GM10847 (cell line): ENCODE measurements around the gene IPPK.

Experiments used
- POLR2A ChIP-seq: IDR thresholded peaks from 2 replicates; pipeline ENCODE4 v1.6.1; 2011; ENCODE audit not compliant: insufficient read length; ENCODE audit errors: extremely low read depth

IPPK gene

DNA sequence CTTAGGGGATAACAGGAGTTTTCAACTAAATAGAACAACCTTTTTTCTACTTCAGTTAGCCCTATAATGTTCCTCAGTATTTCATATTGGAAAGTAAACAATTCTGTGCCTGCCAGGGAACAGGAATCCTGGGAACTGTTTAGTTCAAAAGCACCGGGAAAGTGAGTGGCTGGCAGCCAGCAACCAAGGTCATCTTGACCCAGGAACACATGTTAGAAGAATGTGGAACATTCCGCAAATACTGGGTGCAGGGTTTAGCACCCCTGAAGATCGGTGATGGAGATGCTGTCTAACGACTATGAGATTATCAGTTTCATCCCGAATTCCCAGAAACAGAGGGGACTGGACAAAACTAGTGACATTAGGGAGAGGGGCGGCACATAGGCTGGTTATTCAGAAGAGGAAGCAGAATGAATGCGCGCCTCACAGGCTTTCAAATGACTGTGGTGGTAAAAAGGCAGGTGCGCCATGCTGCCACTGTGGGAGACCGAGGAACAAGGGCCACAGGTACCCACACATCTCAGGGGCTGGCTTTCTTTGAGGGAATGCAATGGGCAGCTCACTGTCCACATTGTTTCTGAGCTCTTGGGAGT is 51.2 kb downstream of the IPPK start:
- no peak for TF ChIP-seq POLR2A

DNA sequence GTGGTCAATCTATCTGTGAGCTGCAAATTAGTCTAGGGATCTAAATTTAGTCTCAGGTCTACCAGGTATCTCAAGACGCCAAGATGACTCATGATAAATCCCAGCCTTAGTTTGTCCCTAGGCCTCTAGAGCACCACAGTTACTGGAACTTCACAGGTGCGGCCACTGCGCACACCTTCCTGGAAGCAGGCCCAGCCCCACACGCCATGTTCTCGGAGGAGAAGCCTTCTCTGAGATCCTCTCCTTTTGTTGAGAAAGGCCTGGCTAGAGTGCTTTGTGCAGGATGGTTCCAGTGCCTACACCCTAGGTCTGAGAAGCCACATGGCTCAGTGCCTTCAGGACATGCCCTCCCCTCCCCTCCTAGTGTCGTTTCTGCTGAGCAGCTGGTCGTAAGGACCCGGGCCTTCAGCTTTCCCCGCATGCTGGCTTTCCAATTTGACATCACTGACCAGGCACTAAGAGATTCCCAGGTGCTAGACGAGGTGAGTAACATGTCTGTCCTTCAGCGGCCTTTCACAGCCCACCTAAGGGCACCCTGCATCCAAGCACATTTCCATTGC is 51.9 kb downstream of the IPPK start:
- no peak for TF ChIP-seq POLR2A

DNA sequence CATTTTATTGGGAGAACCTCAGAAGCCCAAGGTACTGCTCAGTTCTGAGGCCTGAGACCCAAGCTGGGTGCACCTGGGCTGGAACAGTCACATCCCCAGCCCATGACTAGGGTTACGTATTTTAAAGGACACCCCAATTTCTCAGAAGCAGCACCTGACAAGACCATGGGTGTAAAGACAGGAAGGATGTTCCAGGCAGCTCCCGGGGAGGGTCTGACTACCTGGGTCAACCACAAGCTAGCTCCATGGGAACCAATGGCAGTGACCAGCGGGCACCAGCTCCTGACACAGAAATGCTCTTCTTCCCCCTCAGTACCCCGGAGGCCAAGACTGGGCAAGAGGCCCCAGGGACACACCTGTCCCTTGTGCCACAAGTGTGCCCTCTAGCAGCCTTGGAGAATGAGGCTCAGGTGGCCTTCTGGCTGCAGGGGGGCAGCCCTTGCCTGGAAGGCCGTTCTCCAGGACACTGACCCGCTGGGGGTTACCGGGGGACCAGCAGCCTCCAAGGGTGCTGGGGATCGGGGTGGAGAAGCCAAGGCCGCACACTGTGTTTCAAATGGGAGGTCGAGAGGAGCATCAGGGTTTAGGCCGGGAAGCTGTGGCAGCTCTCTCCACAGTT is 52.6 kb downstream of the IPPK start:
- TF ChIP-seq POLR2A = no peak

DNA sequence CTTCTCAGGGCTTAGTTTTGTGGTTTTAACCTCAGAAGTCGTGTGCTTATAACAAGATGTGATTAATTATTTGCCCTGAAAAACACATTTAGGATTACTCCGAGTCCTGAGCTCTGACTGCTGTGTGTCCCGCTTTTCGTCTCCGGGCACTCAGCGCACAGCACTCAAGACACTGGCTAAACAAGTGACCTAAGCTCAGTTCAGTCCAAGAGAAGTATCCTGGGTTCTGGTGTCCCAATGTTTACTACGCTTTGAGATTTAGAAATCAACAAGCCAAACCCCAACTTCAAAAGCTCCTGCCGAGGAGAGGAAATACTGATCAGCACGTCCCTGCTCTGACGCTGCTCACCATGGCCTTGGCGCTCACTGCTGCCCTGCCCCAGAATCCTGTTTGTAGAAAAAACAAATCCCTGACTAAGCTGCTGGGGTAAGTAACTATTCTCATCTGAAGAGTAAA is 53.2 kb downstream of the IPPK start:
- TF ChIP-seq POLR2A = no peak

DNA sequence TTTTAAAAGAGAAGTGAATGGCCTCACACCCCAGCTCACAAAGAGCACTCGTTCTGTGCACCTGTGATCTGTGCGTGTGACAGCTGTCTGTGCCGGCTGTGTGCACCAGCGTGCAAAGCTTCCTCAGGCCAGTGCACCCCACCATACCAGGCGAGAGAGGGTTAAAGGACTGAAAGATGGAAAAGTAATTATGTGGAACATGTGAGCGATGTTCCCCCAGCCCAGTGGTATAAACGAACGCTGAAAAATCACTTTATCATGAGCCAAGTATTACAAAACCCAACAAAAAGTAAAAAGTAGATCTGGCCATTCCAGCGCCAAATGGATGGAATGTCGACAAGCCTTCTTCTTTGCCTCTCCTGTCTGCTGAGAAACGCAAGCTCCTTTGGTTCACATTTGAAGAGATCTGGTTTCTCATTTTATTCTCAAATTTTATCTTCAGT is 53.7 kb downstream of the IPPK start:
- TF ChIP-seq POLR2A = no peak

DNA sequence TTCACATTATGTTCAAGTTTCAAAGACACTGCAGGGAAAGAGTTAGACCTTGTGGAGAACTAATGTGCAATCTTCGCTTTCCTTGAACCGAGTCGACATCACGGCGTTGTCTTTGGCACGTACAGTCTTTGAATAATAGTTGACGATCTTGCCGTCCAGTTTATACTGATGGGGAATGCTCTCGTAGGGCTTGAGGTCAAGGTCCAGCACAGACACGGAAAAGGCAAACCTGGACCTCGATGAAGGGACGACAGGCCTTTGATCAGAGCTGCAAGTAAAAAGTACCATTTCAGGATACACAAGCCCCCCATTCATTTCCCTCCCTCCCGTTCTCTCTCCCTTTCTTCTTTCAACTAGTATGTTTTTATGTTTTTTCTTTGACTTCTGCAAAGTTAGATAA is 54.1 kb downstream of the IPPK start:
- no peak for TF ChIP-seq POLR2A

DNA sequence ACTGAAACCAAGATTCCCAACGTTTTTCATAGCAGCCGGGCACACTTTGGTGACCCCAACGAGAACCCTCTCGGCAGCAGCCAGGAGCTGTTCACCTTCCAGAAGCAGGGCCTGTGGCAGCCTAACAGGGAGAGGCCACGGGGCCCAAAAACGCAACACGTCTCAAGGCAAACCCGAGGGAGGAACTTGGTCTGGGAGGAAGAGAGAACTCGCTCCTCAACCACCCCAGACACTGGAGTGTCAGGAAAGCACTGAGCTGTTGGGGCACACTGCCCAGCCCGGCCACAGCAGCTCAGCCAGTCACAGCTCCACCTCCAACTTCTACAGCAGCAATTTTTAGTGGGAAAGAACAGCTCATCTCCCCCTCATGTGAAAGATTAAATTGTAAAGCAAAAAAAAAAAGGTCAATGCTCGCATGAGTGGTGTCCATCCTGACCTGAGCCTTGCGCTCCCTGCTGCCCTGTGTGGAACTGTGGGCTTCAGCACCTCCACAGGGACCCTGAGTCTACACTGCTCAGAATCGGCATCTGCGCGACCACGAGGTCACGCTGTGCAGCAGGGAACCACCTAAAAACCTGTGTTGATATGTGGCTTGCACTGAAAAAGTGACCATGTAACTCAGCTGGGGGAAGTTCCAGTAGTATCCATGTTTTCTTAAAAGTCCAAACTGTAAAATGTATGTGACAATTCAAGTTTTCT is 55.0 kb downstream of the IPPK start:
- TF ChIP-seq POLR2A = no peak

DNA sequence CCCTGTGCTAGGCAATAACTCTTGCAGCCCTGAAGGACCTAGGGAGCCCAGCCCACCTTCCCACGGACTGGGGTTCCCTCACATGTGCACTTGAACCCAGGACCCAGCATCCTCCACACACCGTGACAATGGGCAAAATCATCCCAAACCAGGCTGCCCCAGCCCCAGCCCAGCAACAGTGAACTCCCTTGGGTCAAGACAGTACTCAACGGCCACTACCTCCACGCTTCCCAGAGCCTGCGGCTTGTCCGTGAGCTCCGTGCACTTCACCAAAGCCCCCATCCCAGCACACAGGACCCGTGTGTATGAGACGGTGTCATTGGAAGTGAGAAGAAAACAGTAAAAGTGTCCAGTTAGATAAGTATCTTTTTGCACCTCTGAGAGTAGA is 55.8 kb downstream of the IPPK start:
- no peak for TF ChIP-seq POLR2A

DNA sequence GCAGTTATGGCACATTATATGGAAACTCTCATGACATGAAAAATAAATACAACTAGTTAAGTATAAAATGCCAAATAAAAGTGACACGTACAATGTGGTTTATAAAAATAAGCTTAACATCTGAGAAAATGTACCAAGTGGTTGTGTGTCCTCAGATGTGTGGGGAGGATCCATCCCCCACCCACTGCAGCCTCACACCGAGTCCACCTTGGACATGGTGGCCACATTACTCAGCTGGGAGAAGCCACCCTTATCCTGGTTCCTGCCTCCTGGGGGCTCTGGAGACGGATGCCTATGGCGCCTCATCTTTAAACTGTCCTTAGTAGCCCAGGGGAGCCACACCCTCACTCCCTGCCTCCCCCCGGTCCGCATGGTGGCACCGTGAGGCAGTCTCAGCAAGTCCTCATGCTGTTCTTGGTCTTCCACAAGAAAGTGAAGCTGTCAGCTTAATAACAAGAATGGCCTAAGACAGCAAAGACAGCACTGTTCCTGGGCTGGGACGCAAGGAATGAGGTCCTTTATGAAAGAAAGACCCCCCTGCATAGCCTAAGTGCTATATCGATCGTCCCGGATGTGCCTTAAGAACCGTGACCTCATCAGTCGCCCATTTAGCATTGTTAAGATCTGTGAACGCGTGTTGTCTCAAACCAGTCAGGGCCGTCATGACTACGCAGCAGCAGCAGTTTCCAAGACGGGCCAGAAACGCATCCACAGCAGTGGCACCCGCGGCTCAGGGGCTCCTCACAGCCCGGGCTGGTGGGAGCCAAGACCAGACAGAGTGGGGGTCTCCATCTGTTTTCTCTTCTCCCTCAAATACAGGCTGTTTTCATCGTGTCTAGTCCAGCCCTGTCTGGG is 56.4 kb downstream of the IPPK start:
- no peak for TF ChIP-seq POLR2A

DNA sequence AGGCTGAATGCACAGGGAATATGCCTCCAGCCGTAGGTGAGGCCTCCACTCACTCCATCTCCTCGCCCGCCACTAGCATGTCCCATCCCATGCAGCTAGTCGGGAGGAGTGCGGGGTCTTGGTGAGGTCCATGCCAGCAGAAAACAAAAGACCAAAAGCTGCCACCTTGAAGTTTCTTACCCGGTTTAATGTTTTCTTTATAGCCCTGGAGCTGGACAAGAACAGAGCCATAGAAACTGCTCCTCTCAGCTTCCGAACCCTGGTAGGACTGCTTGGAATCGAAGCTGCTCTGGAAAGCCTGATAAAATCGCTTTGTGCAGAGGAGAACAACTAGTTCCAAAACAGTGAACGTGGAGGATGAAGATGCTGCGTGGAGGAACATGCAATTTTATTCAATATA is 57.1 kb downstream of the IPPK start:
- TF ChIP-seq POLR2A = no peak

DNA sequence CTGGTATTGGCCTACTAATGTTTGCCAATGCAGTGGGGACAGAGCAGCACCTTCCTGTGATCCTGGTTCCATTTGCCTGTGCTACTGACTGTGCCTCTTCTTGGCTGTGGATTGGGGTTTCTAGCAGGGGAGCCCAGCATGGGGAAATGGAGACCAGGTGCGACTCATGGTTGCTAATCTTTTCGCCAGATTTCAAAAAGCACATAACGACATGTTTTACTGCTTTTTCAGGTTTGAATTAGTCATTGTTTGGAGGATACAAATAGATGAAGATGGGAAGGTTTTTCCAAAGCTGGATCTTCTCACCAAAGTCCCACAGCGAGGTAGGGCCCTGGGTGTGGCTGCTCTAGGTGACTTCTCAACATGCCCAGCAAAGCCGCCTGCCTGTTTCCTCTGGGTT is 57.6 kb downstream of the IPPK start:
- no peak for TF ChIP-seq POLR2A

DNA sequence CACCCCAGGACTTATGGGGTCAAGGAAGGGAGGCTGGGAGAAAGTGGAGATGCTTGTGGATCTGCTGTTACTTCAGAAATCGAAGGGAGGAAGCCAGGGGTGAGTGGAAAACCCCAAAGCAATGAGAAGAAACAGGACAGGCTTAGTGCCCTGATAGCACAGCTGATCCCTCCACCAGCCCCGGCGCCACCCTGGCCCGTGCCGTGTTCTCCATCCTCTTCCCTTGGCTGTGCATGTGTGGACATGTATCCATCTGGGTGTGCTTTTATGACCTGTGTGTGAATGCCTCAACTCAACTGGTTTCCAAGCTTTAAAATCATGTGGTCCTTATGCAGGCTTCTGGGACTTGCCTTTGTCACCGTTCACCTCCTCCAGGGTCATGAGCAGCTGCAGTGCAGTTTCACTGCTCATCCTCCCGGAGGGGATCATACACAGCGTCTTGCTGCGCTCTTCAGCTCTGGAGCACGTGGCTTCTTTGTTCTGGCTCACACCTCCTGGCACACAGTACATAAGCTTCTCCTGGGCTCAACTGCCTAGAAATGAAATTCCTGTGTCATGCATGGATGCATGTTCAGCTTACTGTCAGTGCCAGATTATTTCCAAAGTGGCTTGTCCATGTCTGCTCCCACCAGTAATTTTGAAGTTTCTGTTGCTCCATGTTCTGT is 58.2 kb downstream of the IPPK start:
- TF ChIP-seq POLR2A = no peak

DNA sequence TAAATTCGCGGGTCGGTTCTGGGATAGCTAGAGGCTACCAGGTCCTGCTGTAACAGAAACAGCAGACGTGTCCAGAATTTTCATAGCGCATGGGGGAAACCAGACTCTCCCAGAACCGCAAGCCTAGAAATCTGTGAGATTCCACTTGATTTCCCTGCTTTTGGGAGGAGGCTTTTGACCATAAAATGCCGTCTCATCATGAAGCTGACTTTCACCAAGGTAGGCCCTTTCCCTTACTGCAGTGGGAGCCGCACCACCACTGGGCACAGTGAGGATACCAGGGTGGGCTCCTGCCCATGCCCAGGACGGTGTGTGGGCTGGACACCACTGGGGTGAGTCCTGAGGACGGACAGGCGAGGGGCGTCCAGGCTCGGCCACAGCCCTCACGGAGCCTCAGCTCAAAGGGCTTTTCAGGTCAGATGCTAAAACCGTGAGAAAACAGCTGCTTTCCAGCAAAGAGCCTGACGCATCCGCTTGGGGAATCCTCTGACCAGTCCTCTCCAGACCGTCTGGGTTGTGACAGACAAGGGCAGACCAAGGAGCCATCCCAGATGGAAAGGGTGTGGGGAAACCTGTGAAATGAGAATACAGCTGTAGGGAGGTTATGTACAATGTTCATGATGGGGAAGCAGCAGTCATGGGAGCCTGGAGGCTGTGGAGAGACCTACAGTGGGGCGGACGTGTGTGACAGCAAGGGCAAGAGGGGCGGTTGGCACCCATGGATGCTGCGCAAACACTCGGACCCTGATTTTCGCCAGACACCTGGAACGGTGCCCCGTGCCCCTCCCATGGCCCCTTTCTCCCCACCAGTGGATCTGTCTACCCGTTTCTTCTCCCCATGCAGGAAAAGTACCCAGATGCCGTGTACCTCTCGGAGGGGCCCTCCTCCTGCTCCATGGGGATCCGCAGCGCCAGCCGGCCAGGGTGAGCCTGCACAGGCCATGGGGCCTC is 59.2 kb downstream of the IPPK start:
- TF ChIP-seq POLR2A = no peak

DNA sequence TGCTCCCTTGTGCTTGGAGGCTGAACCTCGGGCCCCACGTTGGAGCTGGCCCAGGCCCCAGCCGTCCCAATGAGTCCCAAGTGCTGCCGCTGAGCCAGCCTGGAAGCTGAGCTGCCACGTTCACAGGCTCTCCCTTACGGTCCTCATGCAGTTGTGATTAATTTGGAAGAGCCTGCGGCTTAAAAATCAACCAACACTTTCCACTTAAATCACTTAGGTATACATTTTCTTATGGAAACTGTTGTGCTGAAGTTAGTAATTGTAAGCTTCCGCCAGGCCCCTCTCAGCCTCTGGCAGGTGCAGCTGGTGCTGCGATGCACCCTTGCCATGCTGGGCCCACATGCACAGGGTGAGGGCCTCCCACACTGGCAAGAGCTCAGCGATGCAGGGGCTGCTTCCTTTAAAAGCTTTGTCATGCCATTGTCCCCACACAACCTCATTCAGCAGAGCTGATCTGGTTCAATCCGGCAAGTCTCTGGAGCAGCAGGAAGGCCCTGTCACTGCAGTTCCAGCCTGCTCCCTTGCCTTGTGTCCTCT is 61.0 kb downstream of the IPPK start:
- no peak for TF ChIP-seq POLR2A
